ENCODE data around the gene TSPYL1.
"Not testable (repeated sequence)": the region's sequence is repeated elsewhere in the genome, so short reads cannot be mapped to it uniquely, and the experiment has no call there.

The TSPYL1 gene

GRCh38 chr6:116292553-116292952, 12.8 kb upstream of the TSPYL1 start:
- DNase-seq: no peak

DNA sequence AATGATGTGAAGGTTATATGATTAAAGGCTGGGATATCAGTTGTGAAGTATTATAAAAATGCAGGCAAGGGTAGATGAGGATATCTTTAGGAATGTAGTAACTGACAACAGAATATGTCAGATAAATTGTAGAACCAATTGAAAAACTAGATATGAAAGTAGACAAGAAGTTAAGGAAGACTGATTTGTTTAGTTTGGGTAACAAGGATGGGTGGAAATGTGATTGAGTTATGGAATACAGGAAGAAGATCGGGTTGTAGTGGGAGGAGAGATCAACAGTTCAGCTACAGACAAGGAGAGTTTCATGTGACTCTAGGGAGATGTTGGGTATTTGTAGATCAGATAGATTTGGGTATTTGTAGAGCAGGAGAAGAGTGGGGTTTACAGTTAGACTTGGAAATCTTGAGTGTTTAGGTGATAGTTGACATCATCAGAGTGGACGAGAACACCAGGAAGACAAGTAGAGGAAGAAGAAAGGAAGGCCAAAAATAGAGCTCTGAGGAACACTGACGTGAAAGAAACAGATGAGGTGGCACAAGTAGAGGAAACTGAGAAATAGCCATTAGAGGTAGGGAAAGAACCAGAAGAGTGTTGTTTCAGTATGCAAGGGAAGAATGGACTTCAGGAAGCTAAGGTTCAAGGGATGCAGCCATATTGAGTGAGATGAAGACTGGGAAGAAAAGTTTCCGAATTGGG, 12.1 kb upstream of the TSPYL1 start:
- no peak for DNase-seq

GRCh38 chr6:116290799-116291198, 11.1 kb upstream of the TSPYL1 start:
- DNase-seq: no peak

- no peak for DNase-seq
Observed at GRCh38 chr6:116289876-116290275, 10.1 kb upstream of the TSPYL1 start.

GRCh38 chr6:116287689-116288282, 8.1 kb upstream of the TSPYL1 start:
- no peak for DNase-seq

DNA sequence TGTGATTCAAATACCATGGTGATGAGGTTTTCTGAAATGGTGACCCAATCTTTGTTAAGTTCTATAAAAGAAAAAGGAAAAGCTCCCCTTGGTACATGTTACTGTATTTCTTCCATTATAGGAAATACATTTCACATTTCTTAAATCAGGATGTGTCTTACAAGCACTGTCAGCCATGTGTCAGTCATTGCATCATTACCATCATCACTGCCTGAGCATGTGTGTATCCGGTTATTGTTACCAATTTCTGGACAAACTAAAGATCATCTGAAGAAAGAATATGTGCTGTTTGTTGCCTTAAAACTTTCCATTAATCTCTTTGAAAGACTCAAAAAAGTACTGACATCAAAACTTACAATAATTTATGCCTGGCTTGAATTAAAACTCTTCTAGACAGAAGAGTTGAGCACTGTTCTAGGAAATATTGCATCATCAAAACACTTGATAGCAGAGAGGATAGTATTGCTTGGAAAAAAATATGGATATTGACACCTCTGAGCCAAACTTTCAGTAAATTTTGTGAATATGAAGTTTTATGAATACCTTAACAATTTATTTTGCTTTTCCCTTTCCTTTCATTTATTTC, 7.1 kb upstream of the TSPYL1 start:
- no peak for DNase-seq

DNA sequence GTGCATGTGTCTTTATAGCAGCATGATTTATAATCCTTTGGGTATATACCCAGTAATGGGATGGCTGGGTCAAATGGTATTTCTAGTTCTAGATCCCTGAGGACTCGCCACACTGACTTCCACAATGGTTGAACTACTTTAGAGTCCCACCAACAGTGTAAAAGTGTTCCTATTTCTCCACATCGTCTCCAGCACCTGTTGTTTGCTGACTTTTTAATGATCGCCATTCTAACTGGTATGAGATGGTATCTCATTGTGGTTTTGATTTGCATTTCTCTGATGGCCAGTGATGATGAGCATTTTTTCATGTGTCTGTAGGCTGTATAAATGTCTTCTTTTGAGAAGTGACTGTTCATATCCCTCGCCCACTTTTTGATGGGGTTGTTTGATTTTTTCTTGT, 5.3 kb upstream of the TSPYL1 start:
- not testable (repeated sequence) for DNase-seq

DNA sequence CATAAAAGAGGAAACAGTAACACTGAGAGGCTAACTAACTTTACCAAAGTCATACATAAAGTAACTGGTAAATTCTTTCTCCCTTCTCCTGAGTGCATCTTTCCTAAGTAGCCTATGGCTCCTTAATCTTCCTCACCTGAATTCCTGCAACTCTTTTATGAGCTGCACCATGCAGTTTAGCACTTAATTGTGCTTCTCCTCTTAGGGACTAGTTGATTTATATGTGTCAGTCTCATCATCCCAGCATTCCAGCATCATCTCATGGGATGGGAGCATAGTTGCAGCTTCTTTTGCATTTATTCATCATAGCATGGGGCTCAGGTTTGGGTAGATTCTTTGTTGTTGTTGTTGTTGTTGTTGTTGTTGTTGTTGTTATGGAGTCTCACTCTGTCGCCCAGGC, 3.5 kb upstream of the TSPYL1 start:
- no peak for DNase-seq

DNA sequence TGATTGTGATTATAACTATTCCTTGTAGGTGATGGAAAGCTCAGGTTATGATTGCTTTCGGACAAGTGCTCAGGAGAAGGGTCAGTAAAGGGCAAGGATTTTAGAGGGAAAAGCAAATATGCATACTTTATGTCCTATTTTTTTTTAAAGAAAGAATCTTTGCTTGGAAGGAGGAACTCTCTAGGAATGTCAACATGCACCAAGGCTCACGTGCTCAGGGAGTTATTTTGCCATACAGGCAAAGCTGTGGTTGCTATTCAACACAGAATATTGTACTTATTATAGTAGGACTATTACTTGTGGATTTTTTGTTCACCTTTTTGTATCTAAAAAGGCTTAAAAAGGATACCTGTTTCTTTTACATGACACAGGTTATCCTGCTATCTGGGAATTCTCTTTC, 3.0 kb upstream of the TSPYL1 start:
- DNase-seq: no peak

- no peak for DNase-seq
Observed at GRCh38 chr6:116280933-116281316, 1.2 kb upstream of the TSPYL1 start.

- DNase-seq: no peak
Observed at GRCh38 chr6:116280161-116280932, 617 bp upstream of the TSPYL1 start.

GRCh38 chr6:116278854-116279231, 887 bp downstream of the TSPYL1 start:
- no peak for DNase-seq

GRCh38 chr6:116278481-116278829, 1.3 kb downstream of the TSPYL1 start:
- no peak for DNase-seq

DNA sequence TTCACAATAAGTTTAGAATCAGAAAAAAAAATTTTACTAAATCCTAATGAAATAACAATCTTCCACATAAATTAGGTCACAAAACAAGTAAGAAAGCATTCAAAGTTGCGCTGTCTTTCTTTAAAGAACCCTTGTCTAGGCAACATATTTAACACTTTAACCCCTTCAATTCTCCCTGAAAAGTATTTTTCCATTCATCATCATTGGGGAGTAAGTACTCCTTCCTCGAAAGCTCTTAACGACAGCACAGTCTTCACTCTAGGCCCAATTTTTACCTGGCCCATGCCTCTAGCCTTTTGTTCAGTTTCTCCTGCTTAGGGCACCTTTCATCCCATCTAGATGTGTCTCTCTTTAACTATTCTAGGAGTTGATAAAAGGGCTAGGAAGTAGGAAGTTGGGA, 2.6 kb downstream of the TSPYL1 start:
- no peak for DNase-seq

GRCh38 chr6:116271149-116271708, 8.5 kb downstream of the TSPYL1 start:
- no peak for DNase-seq

DNA sequence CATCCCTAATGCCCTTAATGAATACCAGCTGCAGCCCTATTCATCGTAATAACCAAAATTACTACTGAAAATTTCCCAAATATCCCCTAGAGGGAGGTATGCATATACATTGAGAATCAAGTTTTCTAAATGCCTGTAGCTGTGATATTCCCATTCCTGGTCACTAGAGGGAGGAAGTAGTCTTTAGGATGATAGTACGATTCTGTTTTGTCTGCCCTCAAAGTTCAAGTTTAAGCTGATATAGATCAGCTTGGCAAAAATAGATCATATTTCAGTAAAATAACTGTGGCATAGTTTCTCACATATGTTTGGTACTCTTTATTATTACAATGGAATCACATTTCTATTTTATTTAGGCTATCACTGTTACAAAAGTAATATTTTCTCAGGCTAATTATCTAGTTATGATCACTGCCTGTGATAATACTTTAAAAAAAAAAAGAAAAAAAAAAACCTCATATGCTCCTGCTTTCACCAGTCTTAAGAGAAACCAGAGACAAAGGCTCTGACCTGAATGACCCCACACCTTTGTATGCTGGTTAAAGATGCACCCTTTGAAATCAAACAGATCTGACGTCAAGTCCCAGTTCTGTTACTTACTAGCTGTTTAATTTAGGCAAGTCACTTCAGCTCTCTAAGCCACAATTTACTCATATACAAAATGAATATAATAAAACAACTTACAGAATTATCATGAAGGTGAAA, 11.0 kb downstream of the TSPYL1 start:
- no peak for DNase-seq

GRCh38 chr6:116267836-116268588, 11.7 kb downstream of the TSPYL1 start:
- no peak for DNase-seq

DNA sequence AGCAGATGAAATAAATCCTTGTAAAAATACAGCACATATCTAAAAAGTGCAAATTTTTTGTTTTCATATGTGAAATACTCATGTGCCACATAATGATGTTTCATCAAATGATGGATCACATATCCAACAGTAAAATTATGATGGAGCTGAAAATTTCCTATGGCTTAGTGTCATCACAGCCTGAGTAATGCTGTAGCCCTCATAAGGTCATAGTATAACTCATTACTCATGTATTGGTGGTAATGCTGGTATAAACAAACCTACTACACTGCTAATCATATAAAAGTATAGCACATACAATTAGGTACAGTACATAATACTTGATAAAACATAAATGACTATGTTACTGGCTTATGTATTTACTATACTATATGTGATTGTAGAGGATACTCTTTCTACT, 12.9 kb downstream of the TSPYL1 start:
- DNase-seq: no peak

GRCh38 chr6:116265041-116265829, 14.5 kb downstream of the TSPYL1 start:
- DNase-seq: no peak

GRCh38 chr6:116263353-116263752, 16.4 kb downstream of the TSPYL1 start:
- DNase-seq: no peak

DNA sequence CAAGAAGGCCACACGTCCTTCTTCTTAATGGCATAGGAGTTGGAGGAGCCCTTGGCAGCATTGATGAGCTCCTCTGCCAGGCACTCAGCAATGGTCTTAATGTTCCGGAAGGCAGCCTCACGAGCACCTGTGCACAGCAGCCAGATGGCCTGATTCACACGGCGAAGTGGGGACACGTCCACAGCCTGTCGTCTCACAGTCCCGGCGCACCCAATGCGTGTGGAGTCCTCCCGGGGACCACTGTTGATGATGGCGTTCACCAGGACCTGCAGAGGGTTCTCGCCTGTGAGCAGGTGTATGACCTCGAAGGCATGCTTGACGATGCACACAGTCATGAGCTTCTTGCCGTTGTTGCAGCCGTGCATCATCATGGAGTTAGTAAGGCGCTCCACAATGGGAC, 21.2 kb downstream of the TSPYL1 start:
- no peak for DNase-seq

Data from cerebellar nuclear complex (tissue), 1 donor.